Measurements from ENCODE around the gene FCF1. TPM values are rescaled to one million over a fixed set of nuclear protein-coding genes. Genes with fewer than 3 reads are reported as not detected.
A peak's percentile ranks its signal among the peaks of the same experiment; 100 is the strongest.

FCF1 gene
- total and polyA plus RNA-seq, 9 of the 15 experiments (the other 6 are each of a cell fraction or from before 2014, with no cell fraction given): 6.8 to 91.9 (median 40.0) TPM

GRCh38 chr14:74762917-74763802 lies 50.2 kb downstream of the FCF1 start, which contains the start of gene YLPM1:
Gene YLPM1 (plus strand): TSS chr14:74763316. CDS start chr14:74763490, 174 bp downstream.
- H3K4me3 ChIP-seq: peak within 1 kb of the TSS; percentile 71
- WGBS (ENCODE audit: insufficient coverage, low coverage, missing lambda C conversion rate): under 1% methylated on average over 39 of the region's 76 CpGs
- H3K27ac ChIP-seq (ENCODE audit: extremely low read depth, low read depth, low read length): peak within 1 kb of the TSS; percentile 87
- no TSS peak for BruUV-seq (replicated peaks)
- DNase-seq (ENCODE audit: extremely low read depth in 1 of 4, low spot score in 3 of 4) (peak; percentile 85 to 94 (median 86)), ATAC-seq (peak; percentile 97), FAIRE-seq (peak; percentile 97)
- ChIA-PET POLR2A (interaction anchor here (0.6 to 1.9 kb wide), 7 partner anchors 9 to 401 kb away, joined by 3 to 15 read pairs (median 3); no protein-coding TSS in a partner anchor), CTCF (ENCODE audit: low intra/inter-chr PET ratio) (no interaction called here)
- H3K27me3 ChIP-seq (ENCODE audit: control insufficient read depth in 2 of 2, insufficient read depth in 2 of 2, low read length in 2 of 2): no peaks in the 10 kb centered on the region
- H3K4me1 ChIP-seq (replicated peaks in 1 of 2; ENCODE audit: control insufficient read depth in 2 of 2, insufficient read depth in 2 of 2, low read length in 2 of 2): peaks cover 2 to 8% of the 10 kb centered on the region in 2 experiments; a peak in 4 of 5 replicates
- H3K4me2 ChIP-seq (ENCODE audit: insufficient read depth, low read length): peak within 1 kb of the TSS; percentile 82
- peaks cover 52% of the 10 kb centered on the region for H3K79me2 ChIP-seq (ENCODE audit: control insufficient read depth, insufficient read depth, low read length)
- intact Hi-C loops (cut with micrococcal nuclease): loop anchor here (5.0 kb wide), 1 partner anchor 51 kb away; the partner anchor contains the start of genes AREL1 and FCF1
- H3K9me3 ChIP-seq (replicated peaks; ENCODE audit: control insufficient read depth, insufficient read depth, low read depth, low read length): no peaks in the 10 kb centered on the region
- H3K36me3 ChIP-seq (ENCODE audit: control insufficient read depth, insufficient read depth, low read length): peaks cover 19% of the 10 kb centered on the region; the same call in 2 of the 3 replicates
- peak within 1 kb of the TSS; percentile 80 to 97 for H3K9ac ChIP-seq (ENCODE audit: insufficient read depth in 1 of 2, low read depth in 2 of 2, low read length in 2 of 2)
- H2AFZ ChIP-seq (ENCODE audit: low read depth, low read length): peak within 1 kb of the TSS; percentile 96
- in situ Hi-C loops (cut with MboI): no loop called here
- no peaks in the 10 kb centered on the region for H4K20me1 ChIP-seq (replicated peaks; ENCODE audit: control insufficient read depth, insufficient read depth, low read length)
- H3K9me1 ChIP-seq (ENCODE audit: control insufficient read depth, insufficient read depth, low read length): no peaks in the 10 kb centered on the region
- TF ChIP-seq NFATC3 (IDR thresholded peaks at IDR 0.05) (0 out of 2 replicates have a peak, but pooled peaks have one; percentile 34), SP1 (CRISPR knock-in tag; IDR thresholded peaks at IDR 0.05) (peak; percentile 25; the same call in 1 of the 2 replicates), SNIP1 (IDR thresholded peaks at IDR 0.05; ENCODE audit: low read depth) (peak; percentile 96), EP400 (IDR thresholded peaks at IDR 0.05) (peak; percentile 67), ZFX (CRISPR knock-in tag; IDR thresholded peaks at IDR 0.05) (peak; percentile 98), FOSL1 (tag; conservative IDR thresholded peaks at IDR 0.05) (0 out of 2 replicates have a peak, but pooled peaks have one; percentile 19), MAZ (CRISPR knock-in tag; conservative IDR thresholded peaks at IDR 0.05 in 1 of 2, IDR thresholded peaks at IDR 0.05 in 1 of 2) (peak; percentile 42 to 63; a peak in 3 of 4 replicates), CTCFL (IDR thresholded peaks at IDR 0.05; ENCODE audit: borderline replicate concordance, insufficient read depth, low read depth, low read length, poor library complexity, severe bottlenecking) (peak; percentile 2), CTCF (IDR thresholded peaks at IDR 0.05 in 2 of 3, conservative IDR thresholded peaks at IDR 0.05 in 1 of 3; ENCODE audit: insufficient read depth in 2 of 3, low read depth in 1 of 3, low read length in 3 of 3) (peak; percentile 52 to 73 (median 69)), TARDBP (IDR thresholded peaks at IDR 0.05) (no peak), ATF7 (IDR thresholded peaks at IDR 0.05) (peak; percentile 76), SMARCC2 (IDR thresholded peaks at IDR 0.05; ENCODE audit: low read depth) (no peak), MAFG (tag; conservative IDR thresholded peaks at IDR 0.05) (no peak), CC2D1A (IDR thresholded peaks at IDR 0.05) (peak; percentile 49; the same call in 1 of the 2 replicates)
